Stimulated activated CD4-positive, alpha-beta T cell treated with anti-CD3 and anti-CD28 coated beads, Interleukin-12 subunit alpha, Interleukin-12 subunit beta, amount 100 ng/mL, for 24 hours (primary cell): ENCODE data around the gene DENND1B.
"Not testable (repeated sequence)": the region's sequence is repeated elsewhere in the genome, so short reads cannot be mapped to it uniquely, and the experiment has no call there.

ENCODE experiments used
- DNase-seq, 2 experiments: peaks; one replicate each; pipeline ENCODE4 v3.0.0-alpha.2; 2020; ENCODE audit warnings: low read depth in 2 of 2

The DENND1B gene

DNA sequence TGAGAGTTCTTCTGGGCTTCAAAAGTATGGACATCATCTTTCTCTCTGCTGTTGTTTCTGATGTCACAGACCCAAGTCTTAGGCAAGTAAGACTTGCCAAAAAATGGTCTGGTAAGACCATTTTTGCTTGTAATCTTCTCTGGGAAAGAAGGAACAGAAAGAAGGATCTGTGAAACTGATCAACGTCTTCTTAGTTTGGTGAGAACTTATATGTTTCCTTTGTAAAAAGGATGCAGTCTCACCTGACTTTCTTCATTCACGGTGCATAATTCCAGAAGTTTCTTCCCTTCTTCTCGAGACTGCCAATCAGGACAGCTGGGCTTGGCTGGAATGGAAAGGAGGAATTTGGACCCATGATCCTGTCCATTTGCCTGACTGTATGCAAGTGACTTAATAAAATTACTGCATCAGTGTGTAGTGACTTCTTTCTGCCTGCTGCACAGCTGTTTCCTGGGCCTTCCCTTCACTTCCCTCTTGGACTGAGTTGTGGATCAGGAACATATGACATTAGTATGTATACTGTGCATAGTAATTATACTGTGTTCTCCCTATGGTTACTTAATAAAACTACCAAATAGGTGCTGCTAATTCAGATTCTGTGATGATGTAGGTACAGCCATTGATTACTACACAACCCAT lies 7.6 kb upstream of the DENND1B start:
- no peak for DNase-seq

DNA sequence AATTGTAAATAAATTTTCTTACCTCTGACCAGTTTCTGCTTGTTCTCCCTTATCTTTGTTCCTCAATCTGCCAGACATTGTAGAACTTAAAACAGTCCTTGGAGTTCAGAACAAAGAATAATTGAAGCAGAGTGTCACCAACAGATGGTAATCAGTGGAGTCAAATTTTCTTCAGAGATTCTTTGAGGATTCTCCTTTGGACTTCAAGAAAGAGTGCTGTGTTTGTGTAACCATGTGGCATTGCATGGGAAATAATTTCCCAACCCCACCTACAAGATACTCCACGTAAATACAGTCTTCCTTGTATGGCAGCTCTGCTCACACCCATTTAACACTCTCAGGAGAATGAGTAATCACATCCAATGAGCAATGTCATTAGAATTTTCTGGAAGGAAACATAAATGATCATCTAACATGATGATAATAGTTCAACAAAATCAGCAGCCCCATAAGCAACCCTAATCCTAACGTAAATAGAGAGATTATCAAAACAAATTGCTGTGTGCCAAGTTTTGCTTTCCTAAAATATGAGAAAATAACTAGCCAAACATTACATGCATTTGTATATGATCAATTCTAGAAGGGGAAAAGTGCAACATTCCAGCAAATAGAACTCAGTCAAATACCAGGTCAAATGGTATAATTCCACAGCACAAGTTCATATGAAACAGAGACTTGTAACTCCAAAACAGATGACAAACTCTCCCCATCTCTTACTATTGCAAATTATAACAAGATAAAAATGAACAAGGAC lies 6.9 kb upstream of the DENND1B start:
- DNase-seq: no peak

DNA sequence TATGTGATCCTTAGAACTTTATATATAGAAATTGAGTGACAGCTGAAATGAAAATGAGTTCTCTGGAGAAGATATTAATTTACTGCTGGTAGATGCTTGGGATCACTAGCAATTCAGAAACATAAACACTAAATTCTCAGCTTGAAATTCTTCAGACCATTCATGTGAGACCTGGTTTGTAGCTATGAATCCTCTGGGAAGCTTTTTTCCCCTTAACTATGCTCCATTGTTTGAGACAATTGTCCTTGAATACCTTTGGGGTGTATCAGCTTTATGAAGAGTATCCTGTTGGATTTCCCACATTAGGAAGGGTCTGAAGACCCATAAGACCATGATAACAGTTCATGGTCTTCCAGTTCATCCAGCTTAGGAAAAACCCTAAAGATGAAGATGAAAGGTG lies 4.6 kb upstream of the DENND1B start:
- DNase-seq: no peak

DNA sequence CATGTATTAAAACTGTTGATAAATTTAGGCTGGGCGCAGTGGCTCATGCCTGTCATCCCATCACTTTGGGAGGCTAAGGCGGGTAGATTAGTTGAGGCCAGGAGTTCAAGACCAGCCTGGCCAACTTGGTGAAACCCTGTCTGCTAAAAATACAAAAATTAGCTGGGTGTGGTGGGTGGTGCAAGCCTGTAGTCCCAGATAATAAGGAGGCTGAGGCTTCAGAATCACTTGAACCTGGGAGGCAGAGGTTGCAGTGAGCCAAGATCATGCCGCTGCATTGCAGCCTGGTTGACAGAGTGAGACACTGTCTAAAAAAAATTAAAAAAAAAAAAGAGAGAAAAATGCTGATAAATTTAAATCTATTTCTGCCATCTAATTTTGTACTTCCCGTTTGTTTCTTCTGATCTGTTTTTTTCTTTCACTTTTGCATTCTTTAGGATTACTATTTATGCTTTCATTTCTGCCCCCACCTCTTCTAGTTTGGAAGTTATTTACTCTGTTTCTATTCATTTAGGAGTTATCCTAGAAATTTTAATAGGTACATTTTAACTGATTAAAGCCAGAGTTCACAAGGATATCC lies 3.2 kb upstream of the DENND1B start:
- no peak for DNase-seq

DNA sequence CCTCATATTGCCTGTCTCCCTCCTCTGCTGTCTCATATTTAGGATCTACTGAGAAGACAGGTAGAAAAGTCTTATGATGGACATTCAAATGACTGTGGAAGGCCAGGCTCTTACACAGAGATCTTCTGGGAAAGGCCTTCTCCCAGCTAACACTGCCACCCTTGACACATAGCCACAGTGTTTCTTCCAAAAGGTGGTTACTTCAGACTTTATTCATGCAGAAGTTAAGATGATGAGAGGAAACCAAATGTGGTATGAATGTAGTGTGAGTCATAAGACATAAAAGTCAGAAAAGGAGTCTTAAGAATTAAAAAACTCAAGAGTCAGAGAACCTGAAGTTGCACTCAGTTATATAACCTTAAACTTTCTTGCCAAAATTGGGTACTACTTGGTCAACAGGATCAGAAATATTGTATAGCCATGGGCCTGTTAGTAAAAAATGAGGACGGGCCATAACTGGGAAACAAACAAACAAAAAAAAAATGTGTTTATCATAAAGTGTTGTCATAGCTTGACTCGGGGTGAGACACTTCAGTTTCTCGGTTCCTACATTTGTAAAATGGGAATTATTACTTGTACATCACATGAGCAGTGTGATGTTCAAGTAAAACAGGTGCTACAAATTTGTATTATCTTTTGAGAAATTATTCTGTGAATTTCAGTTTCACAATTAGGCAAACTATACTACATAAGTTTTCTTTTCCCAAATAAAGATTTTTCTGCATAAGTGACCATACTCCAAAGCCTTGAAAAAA lies 1.2 kb upstream of the DENND1B start:
- DNase-seq: peak; percentile 6 to 15

DNA sequence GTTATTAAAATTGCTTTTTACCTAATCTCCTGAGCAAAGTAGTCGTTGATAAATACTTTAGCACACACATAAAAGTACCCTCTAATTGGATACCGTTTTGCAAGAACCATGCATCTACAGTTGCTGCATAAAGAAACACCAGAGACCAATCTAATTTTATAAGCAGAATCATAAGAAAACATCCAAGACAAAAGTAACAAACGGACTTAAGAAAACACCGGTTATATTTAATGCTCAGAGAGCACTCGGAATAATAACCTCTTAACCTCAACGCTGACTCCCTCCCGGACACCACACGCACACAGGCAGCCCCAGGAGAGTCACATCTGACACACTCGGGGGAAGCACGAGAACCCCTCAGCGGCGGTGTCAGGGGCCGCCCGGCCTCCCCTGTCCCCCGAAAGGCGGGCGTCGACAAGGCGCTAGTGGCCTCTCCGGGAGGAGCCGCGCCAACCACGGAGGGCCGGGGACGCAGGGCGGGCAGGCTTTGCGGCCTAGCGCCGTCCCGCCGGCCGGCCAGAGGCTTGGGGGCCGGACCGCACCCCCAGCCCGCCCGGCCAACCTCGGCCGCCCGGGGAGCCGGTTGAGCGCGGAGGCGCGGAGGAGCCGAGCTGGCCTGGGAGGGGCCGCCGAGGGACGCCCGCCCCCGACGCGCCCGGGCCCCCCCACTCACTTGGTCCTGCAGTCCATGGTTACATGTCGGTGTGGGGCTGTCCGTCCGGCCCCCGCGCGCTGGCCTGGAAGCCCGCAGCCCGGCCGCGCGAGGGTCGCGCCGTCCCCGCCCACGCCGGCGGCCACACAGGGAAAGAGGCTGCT lies 606 bp downstream of the DENND1B start:
- peak; percentile 22 to 31 for DNase-seq

DNA sequence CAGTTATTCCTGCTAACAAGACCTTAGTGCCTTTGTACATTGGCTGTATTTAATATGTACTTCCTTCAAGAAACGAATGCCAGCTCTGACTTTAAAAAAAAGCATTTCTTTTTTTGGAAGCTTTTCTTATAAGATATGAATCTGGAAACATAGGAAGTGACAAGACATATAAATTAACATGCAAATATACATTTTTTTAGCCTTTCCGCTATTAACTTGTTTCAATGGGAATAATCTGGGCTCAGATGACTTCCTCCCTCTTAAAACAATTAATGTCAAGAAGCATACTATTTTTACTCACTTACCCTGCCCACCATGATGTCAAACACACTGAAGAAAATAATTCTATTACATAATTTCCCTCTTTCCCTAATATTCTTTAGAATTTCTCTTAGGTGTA lies 1.4 kb downstream of the DENND1B start:
- DNase-seq: no peak

DNA sequence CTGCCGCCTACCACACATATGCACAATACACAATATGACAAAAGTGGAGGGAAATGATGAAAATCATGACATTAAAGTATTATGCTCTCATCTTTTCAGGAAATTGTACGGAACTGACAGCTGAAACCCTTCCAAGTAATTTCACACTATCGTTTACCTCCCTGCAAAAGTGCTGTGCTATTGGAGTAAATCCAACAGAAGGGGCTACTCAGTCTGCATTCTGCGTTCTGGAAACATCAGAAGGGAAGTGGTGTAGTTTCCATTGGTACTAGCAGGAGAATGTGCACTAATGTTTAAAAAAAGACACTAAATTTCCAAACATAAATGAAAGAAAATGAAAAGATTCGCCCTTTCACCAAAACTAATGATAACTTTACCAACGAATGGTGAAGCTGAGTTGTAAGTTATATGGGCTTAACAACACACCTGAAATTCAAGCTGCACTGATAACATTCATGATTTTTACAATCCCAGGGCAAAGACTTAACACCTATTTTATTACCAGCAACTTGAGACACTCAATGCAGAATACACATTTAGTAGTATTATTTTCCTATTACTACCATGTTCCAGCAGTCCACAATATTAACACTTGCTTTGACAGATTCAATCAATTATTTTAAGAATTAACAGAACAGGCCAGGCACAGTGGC lies 3.2 kb downstream of the DENND1B start:
- DNase-seq: no peak

DNA sequence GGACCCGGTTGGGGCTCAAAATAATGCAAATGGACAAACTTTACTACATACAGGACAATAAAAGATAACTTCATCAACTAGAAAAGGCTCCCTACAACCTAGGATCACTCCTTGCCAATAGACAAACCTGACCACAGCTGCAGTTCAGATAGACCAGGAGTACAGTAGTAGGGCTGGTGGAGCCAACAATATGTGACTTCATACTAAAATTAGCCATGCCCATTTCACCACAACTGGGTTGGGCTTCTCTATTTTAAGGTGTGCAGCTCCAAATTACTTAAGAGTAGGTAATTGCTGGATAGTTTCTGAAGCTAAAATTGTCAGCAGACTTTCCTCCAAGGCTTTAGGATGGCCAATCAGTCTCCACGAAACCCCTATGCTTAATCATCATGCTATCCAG lies 3.9 kb downstream of the DENND1B start:
- DNase-seq: no peak

DNA sequence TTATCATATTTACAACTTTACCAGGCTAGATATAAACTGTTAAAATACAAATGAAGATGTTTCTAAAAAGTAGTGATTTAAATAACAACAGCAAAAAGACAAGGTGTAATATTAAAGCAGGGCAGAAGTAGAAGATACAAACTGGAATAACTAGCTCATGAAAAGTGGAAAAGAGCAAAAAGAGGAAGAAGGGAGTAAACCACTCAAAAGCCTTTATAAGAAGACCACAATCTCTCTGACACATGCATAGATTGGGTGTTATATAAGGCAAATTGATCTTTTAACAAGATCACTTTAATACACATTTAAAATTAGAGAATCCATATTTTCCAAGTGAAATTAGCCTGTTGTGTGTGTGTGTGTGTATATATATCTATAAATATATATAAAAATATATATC lies 5.0 kb downstream of the DENND1B start:
- DNase-seq: no peak

DNA sequence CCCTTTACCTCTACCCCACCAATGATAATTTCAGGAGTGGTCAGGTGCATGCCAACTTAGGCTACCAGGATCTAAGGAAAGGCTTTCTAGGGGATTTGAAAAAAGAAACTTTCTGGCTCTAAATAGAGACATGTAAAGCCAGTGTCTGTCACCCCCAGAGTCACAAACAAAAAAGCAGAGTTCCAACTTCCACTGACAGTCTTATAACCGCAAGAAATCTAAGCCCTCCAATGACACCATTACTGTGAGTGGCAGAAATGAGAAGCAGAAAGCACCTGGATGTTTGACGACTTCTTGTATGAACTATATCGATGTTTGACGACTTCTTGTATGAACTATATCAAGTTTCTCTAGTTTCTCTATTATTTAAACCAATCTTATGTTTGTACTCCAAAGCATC lies 6.0 kb downstream of the DENND1B start:
- no peak for DNase-seq

DNA sequence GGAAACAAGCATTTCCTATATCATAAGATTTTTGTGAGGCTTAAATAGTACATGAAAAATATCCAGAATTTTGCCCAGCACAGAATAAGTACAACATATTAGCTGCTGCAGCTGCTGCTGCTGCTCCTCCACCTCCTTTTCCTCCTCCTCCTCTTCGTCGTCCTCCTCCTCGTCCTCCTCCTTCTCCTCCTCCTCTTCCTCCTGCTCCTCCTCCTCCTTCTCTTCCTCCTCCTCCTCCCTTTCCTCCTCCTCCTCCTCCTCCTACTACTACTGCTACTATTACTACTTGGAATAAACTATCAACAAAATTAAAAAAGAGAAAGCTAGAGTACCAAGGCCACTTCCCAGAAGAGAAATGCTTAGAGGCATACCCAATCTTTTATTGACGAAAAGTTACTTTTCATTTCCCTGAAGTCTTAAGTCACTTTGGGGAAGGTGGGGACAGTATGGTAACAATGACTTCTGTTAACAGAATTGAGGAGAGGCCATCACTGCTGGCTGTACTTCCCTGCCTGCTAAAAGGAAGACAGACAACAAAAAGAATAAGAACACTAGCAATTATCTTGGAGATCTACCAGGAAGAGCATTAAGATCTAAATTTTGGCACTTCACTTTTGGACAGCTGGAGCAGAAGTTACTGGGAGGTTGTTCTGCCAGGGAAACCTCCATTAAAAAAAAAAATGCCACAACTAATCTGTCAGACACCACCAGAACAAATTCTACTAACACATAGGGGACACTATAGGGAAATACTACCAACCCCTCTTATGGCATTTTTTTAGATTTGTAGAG lies 7.1 kb downstream of the DENND1B start:
- no peak for DNase-seq

DNA sequence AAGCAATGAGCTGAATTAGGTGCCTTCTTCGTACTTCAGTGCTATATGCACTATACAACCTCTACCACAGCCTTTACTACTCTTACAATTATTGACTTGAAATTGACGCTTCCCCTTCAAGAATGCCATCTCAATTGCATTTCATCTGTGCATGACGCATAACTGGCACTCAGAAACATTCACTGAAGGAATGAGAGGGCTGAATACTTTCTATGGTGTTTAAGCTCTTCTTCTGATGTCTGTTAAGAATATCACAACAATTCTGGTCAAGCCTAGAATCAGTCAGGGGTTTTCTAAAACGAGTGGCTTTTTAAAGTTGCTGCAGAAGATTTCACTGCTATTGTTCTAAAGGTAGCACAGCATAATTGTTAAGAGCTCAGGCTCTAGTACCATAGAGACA lies 11.5 kb downstream of the DENND1B start:
- no peak for DNase-seq

DNA sequence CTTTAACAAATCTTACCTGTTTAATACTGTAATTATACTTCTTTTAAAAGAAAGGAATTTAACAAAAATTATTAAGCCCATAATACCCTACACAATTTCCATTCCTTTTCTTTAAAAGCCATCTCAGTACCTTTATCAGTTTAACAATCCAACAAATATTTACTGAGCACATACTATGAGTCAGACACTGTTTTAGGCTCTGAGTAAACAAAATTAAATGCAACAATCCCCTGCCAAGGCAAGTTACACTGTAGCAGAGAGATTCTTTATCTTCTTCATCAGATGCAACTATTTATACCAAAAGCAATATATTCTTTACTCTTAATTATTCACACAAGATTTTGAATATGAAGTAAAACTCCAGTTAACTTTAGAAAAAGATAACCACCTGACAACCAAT lies 12.0 kb downstream of the DENND1B start:
- DNase-seq: no peak

DNA sequence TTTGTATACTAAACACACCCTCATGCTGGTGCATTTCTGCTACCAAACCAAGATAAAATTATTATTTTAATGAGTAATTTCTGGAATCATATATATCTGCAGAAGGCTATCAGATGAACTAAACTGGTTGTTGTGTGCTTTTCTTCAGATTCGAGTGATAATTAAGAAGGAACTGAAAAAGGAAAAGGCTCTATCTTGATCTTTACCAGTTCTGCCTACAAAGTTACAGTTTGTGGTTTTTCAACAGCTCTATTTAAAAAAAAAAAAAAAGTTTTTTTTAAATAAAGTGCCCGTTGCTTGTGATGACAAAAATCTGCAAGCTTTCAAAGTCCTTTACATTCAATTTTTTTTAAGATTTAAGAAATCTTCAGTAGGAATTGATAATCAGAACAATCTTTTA lies 13.6 kb downstream of the DENND1B start:
- DNase-seq: no peak

DNA sequence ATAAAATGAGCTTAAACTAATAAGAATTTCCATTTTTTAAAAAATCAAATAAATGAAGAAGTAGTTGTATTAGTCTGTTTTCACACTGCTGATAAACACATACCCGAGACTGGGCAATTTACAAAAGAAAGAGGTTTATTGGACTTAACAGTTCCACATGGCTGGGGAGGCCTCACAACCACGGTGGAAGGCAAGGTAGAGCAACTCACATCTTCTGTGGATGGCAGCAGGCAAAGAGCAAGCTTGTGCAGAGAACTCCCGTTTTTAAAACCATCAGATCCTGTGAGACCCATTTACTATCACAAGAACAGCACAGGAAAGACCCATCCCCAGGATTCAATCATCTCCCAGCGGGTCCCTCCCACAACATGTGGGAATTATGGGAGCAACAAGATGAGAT lies 19.7 kb downstream of the DENND1B start:
- not testable (repeated sequence) for DNase-seq

DNA sequence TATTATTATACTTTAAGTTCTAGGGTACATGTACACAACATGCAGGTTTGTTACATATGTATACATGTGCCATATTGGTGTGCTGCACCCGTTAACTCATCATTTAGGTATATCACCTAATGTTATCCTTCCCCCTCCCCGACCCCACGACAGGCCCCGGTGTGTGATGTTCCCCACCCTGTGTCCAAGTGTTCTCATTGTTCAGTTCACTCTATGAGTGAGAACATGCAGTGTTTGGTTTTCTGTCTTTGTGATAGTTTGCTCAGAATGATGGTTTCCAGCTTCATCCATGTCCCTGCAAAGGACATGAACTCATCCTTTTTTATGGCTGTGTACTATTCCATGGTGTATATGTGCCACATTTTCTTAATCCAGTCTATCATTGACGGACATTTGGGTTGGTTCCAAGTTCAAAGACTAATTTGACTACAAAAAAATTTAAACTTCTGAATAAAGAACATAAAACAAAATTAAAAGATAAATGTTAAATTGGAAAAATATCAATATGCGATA lies 22.6 kb downstream of the DENND1B start:
- DNase-seq: not testable (repeated sequence)

DNA sequence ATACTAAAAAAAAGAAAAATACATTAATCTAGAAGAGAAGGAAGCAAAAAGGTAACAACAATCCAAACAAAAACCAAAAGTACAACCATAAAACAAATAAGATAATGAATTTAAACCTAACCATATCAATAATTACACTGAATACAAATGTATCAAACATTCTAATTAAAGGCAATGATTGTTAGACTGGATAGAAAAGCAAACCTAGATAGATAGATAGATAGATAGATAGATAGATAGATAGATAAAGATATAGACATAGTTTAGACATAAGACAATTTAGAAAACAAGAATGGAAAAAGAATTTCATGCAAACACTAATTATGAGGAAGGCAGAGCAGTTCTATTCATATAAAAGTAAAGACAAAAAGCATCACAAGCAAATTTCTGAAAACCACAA lies 24.9 kb downstream of the DENND1B start:
- no peak for DNase-seq

DNA sequence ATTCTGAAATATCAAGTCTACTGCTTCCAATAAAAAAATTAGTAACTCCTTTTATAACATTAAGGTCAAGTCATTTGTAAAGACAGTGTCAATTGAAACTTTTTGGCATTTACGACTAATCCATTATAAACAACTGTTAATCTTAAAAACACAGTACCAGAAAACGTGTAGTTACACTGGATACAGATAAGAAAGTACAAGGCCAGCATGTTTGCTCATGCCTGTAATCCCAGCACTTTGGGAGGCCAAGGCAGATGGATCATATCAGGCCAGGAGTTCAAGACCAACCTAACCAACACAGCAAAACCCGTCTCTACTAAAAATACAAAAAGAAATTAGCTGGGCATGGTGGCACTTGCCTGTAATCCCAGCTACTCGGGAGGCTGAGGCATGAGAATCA lies 29.4 kb downstream of the DENND1B start:
- DNase-seq: no peak

DNA sequence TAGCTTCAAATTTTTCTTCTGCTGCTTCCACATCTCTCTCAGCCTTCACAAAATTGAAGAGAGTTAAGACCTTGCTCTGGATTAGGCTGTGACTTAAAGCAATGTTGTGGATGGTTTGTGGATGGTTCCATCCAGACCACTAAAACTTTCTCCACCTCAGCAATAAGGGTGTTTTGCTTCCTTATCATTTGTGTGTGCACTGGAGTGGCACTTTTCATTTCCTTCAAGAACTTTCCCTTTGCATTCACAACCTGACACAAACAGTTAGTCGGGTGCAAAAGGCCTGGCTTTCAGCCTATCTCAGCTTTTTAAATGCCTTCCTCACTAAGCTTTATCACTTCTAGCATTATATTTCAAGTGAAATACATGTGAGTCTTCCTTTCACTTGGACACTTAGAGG lies 30.3 kb downstream of the DENND1B start:
- no peak for DNase-seq
